ENCODE results near the gene ARL14EP.

DNA sequence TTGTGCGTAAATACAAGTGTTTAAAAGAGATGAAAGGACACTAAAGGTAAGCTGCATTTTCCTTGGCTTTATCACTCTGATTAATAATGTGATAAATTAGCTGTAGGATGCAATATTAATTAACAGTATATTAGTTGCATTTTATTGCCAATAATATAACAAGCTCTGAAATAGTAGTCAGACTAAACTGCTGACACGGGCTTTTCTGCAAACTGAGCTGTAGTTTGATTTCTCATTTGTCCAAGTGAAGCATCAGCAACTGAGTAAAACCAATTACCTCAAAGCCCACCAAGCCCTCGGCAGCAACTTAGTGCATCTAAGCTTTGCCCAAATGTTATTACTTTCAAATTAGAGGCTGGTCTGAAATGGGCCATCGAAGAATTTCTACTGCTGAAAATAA lies 33.5 kb downstream of the ARL14EP start:
- no peak for TF ChIP-seq POLR2A (IDR thresholded peaks at IDR 0.05)
- TF ChIP-seq, protein P1, sequence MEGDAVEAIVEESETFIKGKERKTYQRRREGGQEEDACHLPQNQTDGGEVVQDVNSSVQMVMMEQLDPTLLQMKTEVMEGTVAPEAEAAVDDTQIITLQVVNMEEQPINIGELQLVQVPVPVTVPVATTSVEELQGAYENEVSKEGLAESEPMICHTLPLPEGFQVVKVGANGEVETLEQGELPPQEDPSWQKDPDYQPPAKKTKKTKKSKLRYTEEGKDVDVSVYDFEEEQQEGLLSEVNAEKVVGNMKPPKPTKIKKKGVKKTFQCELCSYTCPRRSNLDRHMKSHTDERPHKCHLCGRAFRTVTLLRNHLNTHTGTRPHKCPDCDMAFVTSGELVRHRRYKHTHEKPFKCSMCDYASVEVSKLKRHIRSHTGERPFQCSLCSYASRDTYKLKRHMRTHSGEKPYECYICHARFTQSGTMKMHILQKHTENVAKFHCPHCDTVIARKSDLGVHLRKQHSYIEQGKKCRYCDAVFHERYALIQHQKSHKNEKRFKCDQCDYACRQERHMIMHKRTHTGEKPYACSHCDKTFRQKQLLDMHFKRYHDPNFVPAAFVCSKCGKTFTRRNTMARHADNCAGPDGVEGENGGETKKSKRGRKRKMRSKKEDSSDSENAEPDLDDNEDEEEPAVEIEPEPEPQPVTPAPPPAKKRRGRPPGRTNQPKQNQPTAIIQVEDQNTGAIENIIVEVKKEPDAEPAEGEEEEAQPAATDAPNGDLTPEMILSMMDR (IDR thresholded peaks at IDR 0.05), result no peak
